HG03108 (cell line): ENCODE measurements around the gene CILP2.

ENCODE experiments used
- ATAC-seq: cut with Tn5 transposase; IDR thresholded peaks from one replicate; pipeline ENCODE4 v1.9.1; 2021; ENCODE audit warnings: moderate library complexity; ENCODE audit not compliant: unreplicated experiment

Gene CILP2

GRCh38 chr19:19562665-19563347 is 24.7 kb downstream of the CILP2 start:
- ATAC-seq, result no peak

GRCh38 chr19:19563348-19563848 is 25.3 kb downstream of the CILP2 start:
- no peak for ATAC-seq

- no peak for ATAC-seq
Observed at GRCh38 chr19:19566306-19566705, 28.2 kb downstream of the CILP2 start.

GRCh38 chr19:19567391-19567790 is 29.3 kb downstream of the CILP2 start:
- ATAC-seq, result no peak

- no peak for ATAC-seq
Observed at GRCh38 chr19:19568802-19569756, 31.0 kb downstream of the CILP2 start.

DNA sequence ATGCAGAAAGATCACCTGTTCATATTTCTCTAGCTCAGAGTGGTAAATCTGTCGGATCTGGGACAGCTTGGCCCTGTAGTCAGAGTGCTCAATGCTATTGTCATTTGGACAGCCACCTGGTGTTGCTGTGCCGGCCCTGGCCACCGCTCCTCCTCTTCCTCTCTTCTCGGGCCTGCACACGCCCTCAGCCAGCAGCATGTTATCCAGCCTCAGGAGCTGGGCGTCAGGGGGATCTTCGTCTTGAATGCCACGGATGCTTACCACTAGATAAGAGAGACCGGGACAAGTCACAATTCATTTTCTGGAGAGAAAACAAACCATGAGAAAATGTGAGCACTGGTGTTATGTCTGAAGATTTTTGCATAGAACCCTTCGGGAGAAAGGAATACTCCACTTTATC is 32.5 kb downstream of the CILP2 start:
- ATAC-seq, result no peak

GRCh38 chr19:19571071-19571786 is 33.2 kb downstream of the CILP2 start:
- ATAC-seq, result no peak

GRCh38 chr19:19575411-19575810 is 37.3 kb downstream of the CILP2 start:
- no peak for ATAC-seq

GRCh38 chr19:19578252-19578651 is 40.2 kb downstream of the CILP2 start:
- ATAC-seq, result no peak

- ATAC-seq, result no peak
Observed at GRCh38 chr19:19579533-19580361, 41.7 kb downstream of the CILP2 start.

DNA sequence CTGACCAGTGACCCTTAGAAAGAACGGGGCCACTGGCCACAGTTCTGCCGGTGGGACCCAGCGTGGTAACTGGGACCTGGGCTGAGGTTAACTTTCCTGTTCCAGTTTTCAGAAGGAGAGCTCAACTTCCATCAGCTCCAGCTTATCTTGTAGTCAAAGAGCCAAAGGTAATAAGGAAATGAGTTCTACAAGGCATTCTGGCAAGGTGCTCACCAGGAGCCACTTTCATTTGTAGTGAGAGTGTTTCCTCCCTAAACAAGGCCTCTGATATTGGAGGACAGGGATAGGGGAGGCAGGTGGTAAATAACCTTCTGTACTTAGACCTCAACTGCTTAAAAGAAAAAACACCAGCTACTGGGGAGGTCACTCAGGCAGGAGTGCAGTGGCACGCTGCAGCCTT is 42.4 kb downstream of the CILP2 start:
- no peak for ATAC-seq

DNA sequence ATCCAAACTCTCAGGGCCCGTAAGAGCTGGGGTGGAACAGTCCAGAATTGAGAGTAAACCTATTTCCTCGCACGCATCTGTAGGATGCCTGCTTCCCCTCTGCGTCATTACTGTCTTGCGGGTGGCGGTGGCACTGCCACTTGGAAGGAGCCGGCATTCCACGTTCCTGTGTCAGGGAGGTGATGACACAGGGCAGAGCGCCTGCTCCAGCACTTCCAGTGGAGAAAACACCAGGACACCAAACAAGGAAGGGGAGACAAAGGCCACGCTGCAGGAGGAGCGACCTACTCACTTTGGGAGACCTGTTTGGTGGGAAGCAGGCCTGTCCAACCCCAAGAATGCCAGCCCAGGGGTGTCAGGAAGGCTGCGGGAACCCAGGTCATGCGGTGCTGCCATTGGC is 43.3 kb downstream of the CILP2 start:
- no peak for ATAC-seq

- no peak for ATAC-seq
Observed at GRCh38 chr19:19582471-19582870, 44.4 kb downstream of the CILP2 start.

DNA sequence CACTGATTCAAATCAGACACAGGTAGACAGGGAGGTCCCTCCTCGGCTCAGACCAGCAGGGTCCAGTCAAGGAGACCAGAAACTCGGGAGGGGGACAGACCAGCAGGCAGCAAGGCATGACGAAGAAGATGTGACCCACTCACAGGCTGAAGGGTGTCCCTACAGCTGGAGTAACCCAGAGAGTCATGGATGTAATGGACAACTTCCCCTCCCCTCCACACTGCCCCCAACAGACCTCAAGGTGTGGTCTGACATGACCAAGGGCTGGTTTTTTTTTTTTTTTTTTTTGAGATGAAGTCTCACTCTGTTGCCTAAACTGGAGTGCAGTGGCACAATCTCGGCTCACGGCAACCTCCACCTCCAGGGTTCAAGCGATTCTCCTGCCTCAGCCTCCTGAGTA is 46.3 kb downstream of the CILP2 start:
- no peak for ATAC-seq

DNA sequence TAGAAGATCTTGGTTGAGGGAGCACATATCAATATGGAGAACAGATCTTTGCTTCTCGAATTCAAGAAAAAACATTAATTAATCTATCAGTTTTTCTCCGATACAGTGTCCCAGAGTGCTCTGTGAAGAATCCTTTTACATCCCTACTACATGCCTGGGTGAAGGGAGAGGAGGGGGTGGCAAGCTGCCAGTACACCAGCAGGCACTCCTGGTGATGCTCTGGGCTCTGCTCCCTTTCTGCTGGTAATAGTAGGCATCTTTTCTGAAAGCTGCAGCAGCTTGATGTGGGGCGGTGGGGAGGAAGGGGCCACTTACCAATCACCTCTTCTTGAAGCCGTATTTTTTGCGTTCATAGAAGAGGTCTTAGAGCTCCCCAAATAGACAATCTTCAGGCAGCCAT is 49.7 kb downstream of the CILP2 start:
- no peak for ATAC-seq

GRCh38 chr19:19588546-19588945 is 50.5 kb downstream of the CILP2 start:
- no peak for ATAC-seq

GRCh38 chr19:19591133-19591825 is 53.2 kb downstream of the CILP2 start:
- peak; percentile 49 for ATAC-seq

- ATAC-seq, result no peak
Observed at GRCh38 chr19:19592690-19593089, 54.6 kb downstream of the CILP2 start.

- ATAC-seq, result no peak
Observed at GRCh38 chr19:19594381-19594780, 56.3 kb downstream of the CILP2 start.

DNA sequence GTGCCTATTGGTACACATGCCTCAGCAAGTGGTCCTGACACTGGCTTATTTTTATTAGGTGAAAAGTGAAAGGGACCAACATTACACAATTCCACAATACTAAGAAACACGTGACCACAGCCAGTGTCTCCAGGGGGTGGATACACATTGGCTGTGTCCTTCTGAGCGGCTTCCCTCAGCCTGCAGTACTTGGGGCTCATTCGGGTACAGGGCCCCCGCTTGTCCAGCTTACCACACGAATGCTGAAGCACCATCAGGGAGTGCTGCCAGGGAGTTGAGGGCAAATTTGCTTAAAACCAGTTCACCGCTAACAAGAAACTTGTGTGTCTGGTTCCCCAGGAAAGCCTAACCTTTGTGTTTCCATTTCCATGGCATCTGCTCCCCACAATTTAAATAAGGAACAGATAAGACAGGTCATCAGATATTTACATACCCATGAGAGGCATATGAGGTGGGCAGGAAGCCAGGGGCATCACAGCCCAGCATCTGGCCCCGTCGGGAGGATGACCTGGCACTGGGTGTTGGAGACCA is 57.2 kb downstream of the CILP2 start:
- ATAC-seq, result no peak
